Mammary microvascular endothelial cell (primary cell): ENCODE results near the gene RBM24. TPM values are rescaled to one million over a fixed set of nuclear protein-coding genes. Genes with fewer than 3 reads are reported as not detected.

Experiments
- total RNA-seq: library from RNA; depleted of rRNA; stranded (reverse); fragments of >200 nt; gene quantifications from 2 replicates; pipeline ENCODE4 v1.2.3, GENCODE V29; 2015

RBM24 gene
- 2.7 and 4.4 TPM in 2 replicates for total RNA-seq

DNA sequence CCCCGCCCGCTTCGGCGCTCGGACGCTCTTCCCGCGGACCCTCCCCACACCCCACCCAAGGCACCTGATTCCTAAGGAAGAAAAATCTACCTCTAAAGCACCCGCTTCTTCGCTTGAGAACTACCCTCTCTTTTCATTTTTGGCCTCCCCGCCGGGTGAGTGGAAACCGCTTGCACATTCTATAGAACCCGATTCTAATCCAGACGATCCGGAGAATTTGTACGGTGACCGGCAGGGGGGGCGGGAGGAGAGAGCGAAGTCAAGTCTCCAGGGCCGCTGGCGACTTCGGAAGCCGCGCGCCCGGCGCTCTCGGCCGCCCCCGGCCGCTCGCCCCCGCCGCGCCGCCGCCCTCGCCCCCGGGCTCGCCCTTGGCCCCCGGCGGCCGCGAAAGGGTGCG lies at the start of gene RBM24:
RBM24 (plus strand) TSS at position 262 of the 397 bp plus-strand sequence. CDS start 221 bp downstream, outside the sequence.

Other genes with a start within 250 kb of the RBM24 start
- gene STMND1, start 179.3 kb upstream of the RBM24 start, total RNA-seq = not detected in 2 replicates
- 1.8 and 1.9 TPM in 2 replicates for gene CAP2, start 112.2 kb downstream of the RBM24 start, total RNA-seq